ENCODE results near the gene EN2. TPM values are rescaled to one million over a fixed set of nuclear protein-coding genes. Genes with fewer than 3 reads are reported as not detected.

EN2 gene
- total RNA-seq, 4 donors from 2014 or later, result not detected

DNA sequence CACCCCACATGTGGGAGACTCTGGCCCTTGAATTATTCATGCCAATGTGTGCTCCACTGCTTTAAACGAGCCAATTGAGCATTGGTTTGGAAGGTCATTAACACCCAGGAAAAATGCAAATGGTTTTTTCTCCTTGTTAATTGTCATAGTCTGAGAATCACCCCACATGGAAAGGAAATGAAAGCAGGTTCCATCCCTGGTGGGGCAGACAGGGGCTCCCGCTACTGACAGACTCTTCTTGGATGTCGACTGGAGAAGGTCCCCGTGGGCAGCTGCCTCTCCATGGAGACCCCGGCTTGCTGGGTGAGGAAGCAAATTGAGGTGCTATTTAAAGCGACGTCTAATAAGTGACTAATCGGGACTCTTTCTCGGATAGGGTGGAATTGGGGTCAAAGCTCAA lies 32.0 kb upstream of the EN2 start:
- Histone ChIP-seq H3K27ac (no peak overlapping the region), H3K4me1 (no peaks in the 10 kb centered on the region), H3K36me3 (no peaks in the 10 kb centered on the region), H3K4me3 (no peak overlapping the region), H3K9me3 (no peaks in the 10 kb centered on the region), H3K27me3 (peaks cover 40% of the 10 kb centered on the region)
- intact Hi-C loops (cut with DNase I; ENCODE audit: low total_unique reads), result loop anchor here (5.0 kb wide), 1 partner anchor 356 kb away; no protein-coding TSS in a partner anchor
- TF ChIP-seq, protein P1, sequence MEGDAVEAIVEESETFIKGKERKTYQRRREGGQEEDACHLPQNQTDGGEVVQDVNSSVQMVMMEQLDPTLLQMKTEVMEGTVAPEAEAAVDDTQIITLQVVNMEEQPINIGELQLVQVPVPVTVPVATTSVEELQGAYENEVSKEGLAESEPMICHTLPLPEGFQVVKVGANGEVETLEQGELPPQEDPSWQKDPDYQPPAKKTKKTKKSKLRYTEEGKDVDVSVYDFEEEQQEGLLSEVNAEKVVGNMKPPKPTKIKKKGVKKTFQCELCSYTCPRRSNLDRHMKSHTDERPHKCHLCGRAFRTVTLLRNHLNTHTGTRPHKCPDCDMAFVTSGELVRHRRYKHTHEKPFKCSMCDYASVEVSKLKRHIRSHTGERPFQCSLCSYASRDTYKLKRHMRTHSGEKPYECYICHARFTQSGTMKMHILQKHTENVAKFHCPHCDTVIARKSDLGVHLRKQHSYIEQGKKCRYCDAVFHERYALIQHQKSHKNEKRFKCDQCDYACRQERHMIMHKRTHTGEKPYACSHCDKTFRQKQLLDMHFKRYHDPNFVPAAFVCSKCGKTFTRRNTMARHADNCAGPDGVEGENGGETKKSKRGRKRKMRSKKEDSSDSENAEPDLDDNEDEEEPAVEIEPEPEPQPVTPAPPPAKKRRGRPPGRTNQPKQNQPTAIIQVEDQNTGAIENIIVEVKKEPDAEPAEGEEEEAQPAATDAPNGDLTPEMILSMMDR (IDR thresholded peaks at IDR 0.05), result no peak
- TF ChIP-seq EP300 (IDR thresholded peaks at IDR 0.05; ENCODE audit: low read depth), result no peak
- no peak for TF ChIP-seq POLR2AphosphoS5 (IDR thresholded peaks at IDR 0.05)
- no peak for TF ChIP-seq POLR2A (IDR thresholded peaks at IDR 0.05)
- WGBS, 2 donors (ENCODE audit: low coverage in 1 of 2), result 63 to 66% methylated on average over 4 to 9 of the region's 9 CpGs
- DNase-seq, result no peak
- in situ Hi-C loops (cut with MboI; ENCODE audit: low pct_ligation_motif_present in 1 of 4, low pct_unique_long_range_greater_than_20kb in 1 of 4, low sequenced_read_pairs in 3 of 4), result no loop called here

DNA sequence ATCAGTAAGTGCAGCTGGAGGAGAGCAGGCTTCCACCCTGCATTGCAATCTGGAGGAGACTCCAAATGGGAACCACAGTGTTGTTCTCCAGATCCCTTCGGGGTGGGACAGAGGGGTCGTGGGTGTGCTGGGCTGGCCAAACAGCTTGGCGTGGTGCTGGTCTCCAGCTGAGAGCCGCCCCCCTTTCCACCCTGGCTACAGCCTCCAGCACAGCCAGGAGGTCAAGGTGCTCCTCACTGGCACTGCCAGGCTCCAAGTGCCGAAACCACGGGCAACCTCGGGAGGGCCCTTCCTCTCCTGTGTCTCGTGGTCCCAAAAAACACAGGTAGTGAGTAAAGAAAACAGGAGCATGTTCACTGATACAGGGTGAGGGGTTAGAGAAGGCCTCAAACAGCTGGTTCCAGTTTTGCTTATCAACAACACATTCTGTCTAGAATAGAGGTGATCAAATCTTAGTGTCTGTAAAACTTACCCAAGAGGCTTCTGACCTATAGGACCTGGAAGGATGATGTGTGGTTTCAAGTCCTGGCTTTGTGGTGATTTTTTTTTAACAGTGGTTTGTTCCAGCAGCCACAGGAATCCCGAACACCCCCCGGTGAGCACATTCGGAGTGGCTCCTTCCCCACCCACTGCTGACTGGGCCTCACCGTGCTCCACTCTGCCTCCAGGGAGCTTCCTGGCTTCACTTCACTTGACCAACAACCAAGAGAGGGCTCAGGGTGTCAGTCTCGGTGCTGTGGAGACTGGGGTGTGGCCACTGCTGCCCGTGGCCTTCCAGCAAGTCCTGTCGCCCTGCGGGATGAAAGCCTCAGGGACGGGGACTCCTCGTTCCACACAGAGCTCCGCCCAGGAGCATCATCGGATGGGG lies 31.2 kb upstream of the EN2 start:
- Histone ChIP-seq H3K9me3 (no peaks in the 10 kb centered on the region), H3K27me3 (peaks cover 43% of the 10 kb centered on the region), H3K36me3 (no peaks in the 10 kb centered on the region), H3K27ac (no peak overlapping the region), H3K4me3 (no peak overlapping the region), H3K4me1 (no peaks in the 10 kb centered on the region)
- in situ Hi-C loops (cut with MboI; ENCODE audit: low pct_ligation_motif_present in 1 of 4, low pct_unique_long_range_greater_than_20kb in 1 of 4, low sequenced_read_pairs in 3 of 4) (no loop called here), intact Hi-C loops (cut with DNase I; ENCODE audit: low total_unique reads) (loop anchor here (5.0 kb wide), 1 partner anchor 356 kb away; no protein-coding TSS in a partner anchor)
- WGBS, 2 donors (ENCODE audit: low coverage in 1 of 2), result 68 to 73% methylated on average over 3 to 19 of the region's 20 CpGs
- TF ChIP-seq POLR2A (IDR thresholded peaks at IDR 0.05) (no peak), EP300 (IDR thresholded peaks at IDR 0.05; ENCODE audit: low read depth) (no peak), POLR2AphosphoS5 (IDR thresholded peaks at IDR 0.05) (no peak)
- TF ChIP-seq, protein P1 (IDR thresholded peaks at IDR 0.05), result no peak
- DNase-seq, result no peak

DNA sequence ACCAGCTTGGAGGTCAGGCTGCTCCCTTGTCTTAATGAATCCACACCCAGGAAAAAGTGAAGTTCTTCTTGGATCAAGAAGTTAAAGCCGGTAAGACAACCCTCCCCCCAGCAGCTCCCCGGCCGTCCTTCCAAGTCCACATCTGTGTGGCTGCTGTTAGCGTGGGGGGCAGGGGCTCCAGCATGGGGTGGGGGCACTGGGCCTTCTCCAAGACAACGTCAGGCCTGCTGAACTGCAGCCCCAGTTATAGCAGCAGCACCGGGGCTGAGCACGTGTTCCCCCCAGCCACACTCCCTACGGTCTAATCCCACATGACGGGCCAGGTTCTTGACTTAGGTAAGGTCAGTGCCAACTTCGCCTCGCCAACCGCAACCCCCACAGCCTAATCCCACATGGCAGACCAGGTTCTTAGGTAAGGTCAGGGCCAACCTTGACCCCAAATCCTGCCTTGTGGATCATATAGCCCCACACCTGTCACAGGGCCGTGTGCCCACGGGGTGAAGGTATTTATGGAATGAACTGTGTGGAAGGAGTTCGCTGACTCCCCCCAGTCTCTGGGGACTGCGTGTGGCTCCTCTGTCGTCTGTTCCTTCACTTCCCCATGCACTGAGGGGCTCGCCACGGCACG lies 30.4 kb upstream of the EN2 start:
- Histone ChIP-seq H3K27ac (no peak overlapping the region), H3K36me3 (no peaks in the 10 kb centered on the region), H3K4me1 (no peaks in the 10 kb centered on the region), H3K4me3 (no peak overlapping the region), H3K9me3 (no peaks in the 10 kb centered on the region), H3K27me3 (peaks cover 46% of the 10 kb centered on the region)
- 58 to 70% methylated on average over 5 to 20 of the region's 20 CpGs for WGBS, 2 donors (ENCODE audit: low coverage in 1 of 2)
- in situ Hi-C loops (cut with MboI; ENCODE audit: low pct_ligation_motif_present in 1 of 4, low pct_unique_long_range_greater_than_20kb in 1 of 4, low sequenced_read_pairs in 3 of 4) (no loop called here), intact Hi-C loops (cut with DNase I; ENCODE audit: low total_unique reads) (loop anchor here (5.0 kb wide), 1 partner anchor 355 kb away; no protein-coding TSS in a partner anchor)
- DNase-seq, result no peak
- TF ChIP-seq, protein P1 (IDR thresholded peaks at IDR 0.05), result no peak
- no peak for TF ChIP-seq EP300 (IDR thresholded peaks at IDR 0.05; ENCODE audit: low read depth)
- no peak for TF ChIP-seq POLR2AphosphoS5 (IDR thresholded peaks at IDR 0.05)
- no peak for TF ChIP-seq POLR2A (IDR thresholded peaks at IDR 0.05)

DNA sequence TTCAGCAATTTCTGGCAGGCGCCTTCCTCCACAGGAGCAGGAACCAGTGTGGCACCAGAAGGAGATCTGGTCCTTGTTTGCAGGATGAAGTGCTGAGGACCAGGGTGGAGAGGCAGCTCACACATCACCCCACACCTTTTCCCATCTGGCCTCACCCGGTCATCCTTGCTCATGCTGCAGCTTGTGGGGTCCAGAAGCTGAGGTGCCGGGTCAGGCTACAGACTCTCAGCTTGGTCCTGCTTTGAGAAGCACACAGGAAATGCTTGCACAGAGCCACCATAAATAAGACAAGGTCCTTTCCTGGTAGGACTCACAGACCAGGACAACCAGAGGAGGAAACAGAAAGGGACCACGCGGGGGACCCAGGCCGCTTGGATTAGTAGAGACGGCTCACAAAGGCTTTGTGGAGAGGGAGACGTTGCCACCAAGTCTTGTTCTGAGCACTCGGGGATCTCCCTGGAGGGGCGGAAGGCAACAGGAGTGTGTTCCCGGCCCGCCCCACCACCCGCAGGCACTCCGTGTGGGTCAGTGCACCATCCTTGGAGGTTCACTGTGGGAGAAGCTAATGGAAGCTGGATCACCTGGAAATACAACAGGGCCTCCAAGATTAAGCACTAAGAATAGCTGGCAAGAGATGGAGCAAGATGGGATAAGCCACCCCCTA lies 29.6 kb upstream of the EN2 start:
- DNase-seq, result no peak
- 88% methylated on average over 14 of the region's 14 CpGs; no CpG with 5 or more reads in 1 of the 2 donors for WGBS, 2 donors (ENCODE audit: low coverage in 1 of 2)
- peaks cover 45% of the 10 kb centered on the region for H3K27me3 ChIP-seq
- H3K36me3 ChIP-seq, result no peaks in the 10 kb centered on the region
- no peaks in the 10 kb centered on the region for H3K9me3 ChIP-seq
- in situ Hi-C loops (cut with MboI; ENCODE audit: low pct_ligation_motif_present in 1 of 4, low pct_unique_long_range_greater_than_20kb in 1 of 4, low sequenced_read_pairs in 3 of 4), result no loop called here
- TF ChIP-seq POLR2A (IDR thresholded peaks at IDR 0.05) (no peak), POLR2AphosphoS5 (IDR thresholded peaks at IDR 0.05) (no peak), EP300 (IDR thresholded peaks at IDR 0.05; ENCODE audit: low read depth) (no peak)
- TF ChIP-seq, protein P1 (IDR thresholded peaks at IDR 0.05), result no peak
- H3K27ac ChIP-seq, result no peak overlapping the region
- no peak overlapping the region for H3K4me3 ChIP-seq
- intact Hi-C loops (cut with DNase I; ENCODE audit: low total_unique reads), result loop anchor here (5.0 kb wide), 1 partner anchor 354 kb away; no protein-coding TSS in a partner anchor
- no peaks in the 10 kb centered on the region for H3K4me1 ChIP-seq

All from transverse colon (tissue), 4 donors.